Astrocyte (in vitro differentiated cells and primary cell): ENCODE measurements around the gene FMN1. TPM values are rescaled to one million over a fixed set of nuclear protein-coding genes. Genes with fewer than 3 reads are reported as not detected.

Experiments
- DNase-seq: peaks from one replicate; pipeline ENCODE4 v3.0.0-alpha.2; 2010; ENCODE audit warnings: low read depth
- FAIRE-seq: peaks from 2 replicates; lab custom pipeline; 2011; peaks lifted over from hg19 to GRCh38; lab: Jason Lieb, UNC
- H2AFZ ChIP-seq: 2 replicates; pipeline ENCODE4 v1.6.0; 2012; ENCODE audit warnings: low read depth, low read length, inconsistent platforms
- H3K27ac ChIP-seq: 2 replicates; pipeline ENCODE4 v1.5.1; 2011; ENCODE audit warnings: low read depth, low read length, inconsistent platforms
- H3K27me3 ChIP-seq: 2 replicates; pipeline ENCODE4 v1.6.0; 2011; ENCODE audit warnings: low read length, inconsistent platforms; ENCODE audit not compliant: insufficient read depth
- H3K36me3 ChIP-seq: 2 replicates; pipeline ENCODE4 v1.5.1; 2011; ENCODE audit warnings: low read length, inconsistent platforms; ENCODE audit not compliant: insufficient read depth
- H3K4me1 ChIP-seq: 2 replicates; pipeline ENCODE4 v1.5.1; 2011; ENCODE audit warnings: low read length, inconsistent platforms; ENCODE audit not compliant: insufficient read depth
- H3K4me2 ChIP-seq: 2 replicates; pipeline ENCODE4 v1.6.0; 2012; ENCODE audit warnings: low read length, inconsistent platforms
- H3K4me3 ChIP-seq: 2 replicates; pipeline ENCODE4 v1.5.1; 2011; ENCODE audit warnings: low read depth, mild to moderate bottlenecking, low read length, inconsistent platforms; ENCODE audit not compliant: insufficient read depth
- H3K79me2 ChIP-seq: 2 replicates; pipeline ENCODE4 v1.6.0; 2012; ENCODE audit warnings: mild to moderate bottlenecking, low read length, inconsistent platforms; ENCODE audit not compliant: insufficient read depth
- H3K9ac ChIP-seq: 2 replicates; pipeline ENCODE4 v1.6.0; 2012; ENCODE audit warnings: mild to moderate bottlenecking, low read length, inconsistent platforms
- H3K9me3 ChIP-seq: 2 replicates; pipeline ENCODE4 v1.5.1; 2012; ENCODE audit warnings: low read depth, mild to moderate bottlenecking, low read length, inconsistent platforms; ENCODE audit not compliant: insufficient read depth
- H4K20me1 ChIP-seq: 2 replicates; pipeline ENCODE4 v1.6.0; 2012; ENCODE audit warnings: low read length, inconsistent platforms; ENCODE audit not compliant: insufficient read depth
- H3K27ac Mint-ChIP-seq: one replicate; pipeline ENCODE4 v1.8.0; 2021; ENCODE audit warnings: mild to moderate bottlenecking, mixed read lengths; ENCODE audit not compliant: unreplicated experiment
- H3K27me3 Mint-ChIP-seq: one replicate; pipeline ENCODE4 v1.8.0; 2021; ENCODE audit warnings: low read depth, mixed read lengths; ENCODE audit not compliant: unreplicated experiment
- H3K36me3 Mint-ChIP-seq: one replicate; pipeline ENCODE4 v1.8.0; 2021; ENCODE audit warnings: low read depth, mixed read lengths; ENCODE audit not compliant: unreplicated experiment
- H3K4me1 Mint-ChIP-seq: one replicate; pipeline ENCODE4 v1.8.0; 2021; ENCODE audit warnings: low read depth, mixed read lengths; ENCODE audit not compliant: unreplicated experiment
- H3K4me3 Mint-ChIP-seq: one replicate; pipeline ENCODE4 v1.8.0; 2021; ENCODE audit warnings: mild to moderate bottlenecking, moderate library complexity, mixed read lengths; ENCODE audit not compliant: unreplicated experiment
- H3K9me3 Mint-ChIP-seq: one replicate; pipeline ENCODE4 v1.8.0; 2021; ENCODE audit warnings: mild to moderate bottlenecking, mixed read lengths; ENCODE audit not compliant: unreplicated experiment
- CTCF ChIP-seq: IDR thresholded peaks from 2 replicates; pipeline ENCODE4 v1.5.1; 2011; ENCODE audit warnings: low read depth, mild to moderate bottlenecking, inconsistent platforms, low read length, moderate library complexity; ENCODE audit not compliant: insufficient read depth
- EZH2 ChIP-seq: IDR thresholded peaks from 2 replicates; pipeline ENCODE4 v1.6.1; 2012; ENCODE audit warnings: mild to moderate bottlenecking, low read length, inconsistent platforms; ENCODE audit not compliant: insufficient read depth
- total RNA-seq: library from RNA; stranded (reverse); gene quantifications from 2 replicates; pipeline ENCODE4 v1.2.1, GENCODE V29; 2021

Gene FMN1
- total RNA-seq, 1 donor from 2014 or later, result 5.3 TPM

DNA sequence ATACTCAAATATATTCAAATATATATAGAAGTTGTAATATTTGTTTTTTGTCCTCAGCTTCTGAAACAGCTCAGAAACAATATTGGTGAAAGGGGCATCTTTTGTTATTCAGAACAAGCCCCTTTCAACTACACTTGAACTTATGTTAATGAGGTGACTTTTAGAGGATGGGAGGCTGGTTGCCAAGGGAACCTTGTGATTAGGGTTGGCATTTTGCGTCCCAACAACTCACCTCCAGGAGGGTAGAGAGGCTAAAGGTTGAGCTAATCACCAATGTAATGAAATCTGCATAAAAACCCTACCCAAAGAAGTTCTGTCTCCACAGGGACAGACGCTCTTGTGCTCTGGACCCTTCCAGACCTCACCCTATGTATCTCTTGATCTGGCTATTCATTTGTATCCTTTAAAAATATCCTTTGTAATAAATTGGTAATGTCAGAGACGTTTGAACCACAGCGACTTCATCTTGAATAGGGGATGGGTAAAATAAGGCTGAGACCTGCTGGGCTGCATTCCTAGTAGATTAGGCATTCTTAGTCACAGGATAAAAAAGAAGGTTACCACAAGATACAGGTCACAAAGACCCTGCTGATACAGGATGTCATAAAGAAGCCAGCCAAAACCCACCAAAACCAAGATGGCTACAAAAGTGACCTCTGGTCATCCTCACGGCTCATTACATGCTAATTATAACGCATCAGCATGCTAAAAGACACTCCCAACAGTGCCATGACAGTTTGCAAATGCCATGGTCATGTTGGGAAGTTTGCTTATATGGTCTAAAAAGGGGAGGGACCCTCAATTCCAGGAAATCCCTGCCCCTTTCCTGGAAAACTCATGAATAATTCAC lies 111.1 kb downstream of the FMN1 start:
- Histone ChIP-seq H3K36me3 (no peaks in the 10 kb centered on the region), H3K27me3 (no peaks in the 10 kb centered on the region), H3K79me2 (no peaks in the 10 kb centered on the region), H3K4me3 (no peak overlapping the region), H3K9me3 (no peaks in the 10 kb centered on the region), H3K9ac (no peak overlapping the region), H3K4me1 (peaks cover 8% of the 10 kb centered on the region), H3K27ac (no peak overlapping the region), H3K4me2 (peak overlapping the region; percentile 21), H4K20me1 (no peaks in the 10 kb centered on the region), H2AFZ (no peak overlapping the region)
- H3K9me3 Mint-ChIP-seq, result no peaks in the 10 kb centered on the region
- H3K27ac Mint-ChIP-seq, result peak overlapping the region; percentile 66
- peaks cover 15% of the 10 kb centered on the region for H3K4me1 Mint-ChIP-seq
- FAIRE-seq (no peak), DNase-seq (peak; percentile 48)
- H3K4me3 Mint-ChIP-seq, result no peak overlapping the region
- H3K36me3 Mint-ChIP-seq, result no peaks in the 10 kb centered on the region
- TF ChIP-seq CTCF, result no peak
- no peak for TF ChIP-seq EZH2
- H3K27me3 Mint-ChIP-seq, result no peaks in the 10 kb centered on the region

DNA sequence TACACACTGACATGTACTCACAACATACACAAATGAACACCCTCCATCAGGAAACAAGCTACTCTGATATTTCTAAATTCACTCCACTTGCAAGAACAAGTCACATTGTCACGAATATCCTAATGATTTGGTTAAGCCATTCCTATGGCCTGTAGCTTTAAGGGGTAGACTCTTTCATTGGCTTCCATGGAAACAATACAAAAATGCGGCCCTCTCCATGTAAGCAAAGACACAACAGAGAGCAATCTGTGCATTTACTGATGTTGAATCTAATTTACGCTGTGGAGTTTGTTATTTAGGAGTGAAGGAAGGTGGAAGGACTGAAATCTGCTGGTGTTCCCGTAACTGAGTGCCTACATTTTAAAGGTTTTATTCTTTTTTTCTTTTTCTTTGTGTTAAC lies 114.5 kb downstream of the FMN1 start:
- Histone ChIP-seq H3K9me3 (no peaks in the 10 kb centered on the region), H4K20me1 (no peaks in the 10 kb centered on the region), H2AFZ (no peak overlapping the region), H3K9ac (no peak overlapping the region), H3K4me1 (peaks cover 8% of the 10 kb centered on the region), H3K4me3 (no peak overlapping the region), H3K27me3 (no peaks in the 10 kb centered on the region), H3K79me2 (no peaks in the 10 kb centered on the region), H3K36me3 (no peaks in the 10 kb centered on the region), H3K27ac (no peak overlapping the region), H3K4me2 (no peak overlapping the region)
- Mint-ChIP-seq H3K9me3 (no peaks in the 10 kb centered on the region), H3K27ac (no peak overlapping the region), H3K4me1 (peaks cover 12% of the 10 kb centered on the region), H3K27me3 (no peaks in the 10 kb centered on the region), H3K36me3 (no peaks in the 10 kb centered on the region), H3K4me3 (no peak overlapping the region)
- FAIRE-seq (no peak), DNase-seq (no peak)
- no peak for TF ChIP-seq EZH2
- TF ChIP-seq CTCF, result no peak

DNA sequence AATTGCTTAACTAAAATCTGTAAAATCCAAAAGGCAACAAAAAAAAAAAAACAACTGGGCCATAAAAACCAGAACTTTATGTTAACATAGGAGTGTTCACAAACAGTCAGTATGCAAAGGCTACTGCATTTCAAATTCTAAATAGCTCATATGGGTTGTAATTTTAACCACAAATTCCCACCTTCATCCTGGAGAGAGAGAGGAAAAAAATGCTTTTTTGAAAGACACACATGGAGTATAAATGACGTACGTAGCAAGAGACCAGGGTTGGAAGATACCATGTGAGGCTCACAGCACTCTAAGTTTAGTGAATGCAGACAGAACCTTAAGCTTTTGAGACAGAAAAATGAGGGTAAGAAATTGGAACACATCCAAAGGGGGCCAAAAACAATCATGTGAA lies 115.9 kb downstream of the FMN1 start:
- Histone ChIP-seq H3K27ac (no peak overlapping the region), H3K4me3 (no peak overlapping the region), H3K4me2 (no peak overlapping the region), H3K9ac (no peak overlapping the region), H3K79me2 (no peaks in the 10 kb centered on the region), H3K4me1 (peaks cover 5% of the 10 kb centered on the region), H3K27me3 (no peaks in the 10 kb centered on the region), H3K9me3 (no peaks in the 10 kb centered on the region), H2AFZ (no peak overlapping the region), H3K36me3 (no peaks in the 10 kb centered on the region), H4K20me1 (no peaks in the 10 kb centered on the region)
- no peak overlapping the region for H3K27ac Mint-ChIP-seq
- H3K27me3 Mint-ChIP-seq, result no peaks in the 10 kb centered on the region
- TF ChIP-seq CTCF, result no peak
- TF ChIP-seq EZH2, result no peak
- H3K4me3 Mint-ChIP-seq, result no peak overlapping the region
- peaks cover 3% of the 10 kb centered on the region for H3K4me1 Mint-ChIP-seq
- DNase-seq, result no peak
- no peak for FAIRE-seq
- H3K36me3 Mint-ChIP-seq, result peaks cover 2% of the 10 kb centered on the region
- H3K9me3 Mint-ChIP-seq, result no peaks in the 10 kb centered on the region
